Psoas muscle (tissue), 8 donors: ENCODE measurements around the gene DDX4. TPM values are rescaled to one million over a fixed set of nuclear protein-coding genes. Genes with fewer than 3 reads are reported as not detected.
"Not testable (repeated sequence)": the region's sequence is repeated elsewhere in the genome, so short reads cannot be mapped to it uniquely, and the experiment has no call there.

Source experiments
- ATAC-seq, 4 donors: fragments of 200-7000 bp; cut with Tn5 transposase; one replicate each; pipeline ENCODE4 v1.9.1; 2020; ENCODE audit warnings: moderate library complexity in 3 of 4, mild to moderate bottlenecking in 2 of 4
- DNase-seq, 2 donors: peaks; one replicate each; pipeline ENCODE4 v3.0.0-alpha.2; 2020
- H3K27ac ChIP-seq: fragments of 200-600 bp; one replicate; pipeline ENCODE4 v1.8.0; 2022
- H3K27me3 ChIP-seq, 3 donors: fragments of 200-600 bp in 1 of 3; one replicate each; pipeline versions ENCODE4 v1.6.1 to v1.8.0; 2013 to 2022; ENCODE audit warnings: low read length in 2 of 3, mild to moderate bottlenecking in 2 of 3, moderate library complexity in 1 of 3; ENCODE audit not compliant: insufficient read depth in 3 of 3
- H3K36me3 ChIP-seq, 2 donors: fragments of 200-600 bp in 1 of 2; one replicate each; pipeline versions ENCODE4 v1.6.1 to v1.8.0; 2013 to 2022; ENCODE audit warnings: low read depth in 1 of 2, mild to moderate bottlenecking in 1 of 2, moderate library complexity in 1 of 2; ENCODE audit not compliant: insufficient read depth in 1 of 2
- H3K4me1 ChIP-seq: fragments of 200-600 bp; one replicate; pipeline ENCODE4 v1.8.0; 2022
- H3K4me3 ChIP-seq: fragments of 200-600 bp; one replicate; pipeline ENCODE4 v1.8.0; 2022; ENCODE audit warnings: mild to moderate bottlenecking
- H3K9me3 ChIP-seq: fragments of 200-600 bp; one replicate; pipeline ENCODE4 v1.8.0; 2022
- WGBS, 3 donors: extraction: QIAGEN DNeasy Blood & Tissue Kit; methylation state at CpG; one replicate each; pipeline versions ENCODE4 v1.1.6 to v1.1.7; 2013; 5-methylcytosine and 5-hydroxymethylcytosine counted together
- intact Hi-C, 2 donors: fragments of 100-400 bp; cut with DNase I; formaldehyde crosslinking; loops; one replicate each; pipeline versions ENCODE4 v1.11.0 to v1.14.2; 2022
- polyA plus RNA-seq, 3 donors: library from polyadenylated mRNA; stranded (reverse); fragments of 200-250 nt; gene quantifications; one replicate each; pipeline ENCODE4 v1.2.3, GENCODE V29; 2013
- total RNA-seq, 4 donors: library from RNA; stranded (reverse); fragmentation: NEBNext Ultra II Directional in 2 of 4; extraction: Animal tissue kit (Norgen Biotek cat#: 25700) in 2 of 4; gene quantifications; one replicate each; pipeline versions ENCODE4 v1.2.1 to v1.2.4, GENCODE V29; 2021 to 2023
- TF ChIP-seq, protein P1 (sequence below): fragments of 200-600 bp; IDR thresholded peaks from one replicate; pipeline ENCODE4 v1.8.0; 2022; ENCODE audit warnings: antibody characterized with exemption
- donor health status: healthy with polysubstance abuse.
- donor health status: DM: no; HTN: no; CAD: no; lungs with moderate emphysema.
- donor health status: Bipolar disorder and iron deficiency.
- donor health status: healthy.
- donor health status: DM: yes; HTN: yes; CAD: no.
- donor health status: DM: no; HTN: no; CAD: no.
- donor health status: DM: no; HTN: no; CAD: no.
- donor health status: DM: yes; HTN: yes; CAD: no.

DDX4 gene
- total and polyA plus RNA-seq, 7 donors = 0.03 to 0.18 TPM; not detected in 5

DNA sequence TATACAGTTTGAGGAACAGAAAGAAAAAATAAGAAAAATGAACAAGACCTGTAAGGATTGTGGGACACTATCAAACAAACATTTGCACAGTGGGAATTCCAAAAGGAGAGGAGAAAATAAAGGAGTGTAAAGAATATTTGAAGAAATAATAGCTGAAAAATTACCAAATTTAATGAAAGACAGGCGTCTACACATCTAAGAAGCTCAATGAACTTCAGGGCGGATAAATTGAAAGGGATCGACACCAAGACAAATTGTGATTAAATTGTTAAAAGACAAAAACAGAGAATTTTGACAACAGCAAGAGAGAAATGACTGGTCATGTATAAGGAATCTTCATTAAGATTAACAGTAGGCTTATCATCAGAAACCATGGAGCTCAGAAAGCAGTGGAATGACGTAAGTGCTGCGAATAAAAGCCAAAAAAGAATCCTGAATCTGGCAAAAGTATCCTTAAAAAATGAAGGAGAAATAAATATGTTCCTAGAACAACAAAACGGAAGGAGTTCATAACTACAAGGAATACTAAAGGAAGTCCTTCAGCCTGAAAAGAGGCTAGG, 22.3 kb upstream of the DDX4 start:
- DNase-seq = no peak
- H3K9me3 ChIP-seq = no peaks in the 10 kb centered on the region
- H3K27me3 ChIP-seq = no peaks in the 10 kb centered on the region
- TF ChIP-seq, protein P1, sequence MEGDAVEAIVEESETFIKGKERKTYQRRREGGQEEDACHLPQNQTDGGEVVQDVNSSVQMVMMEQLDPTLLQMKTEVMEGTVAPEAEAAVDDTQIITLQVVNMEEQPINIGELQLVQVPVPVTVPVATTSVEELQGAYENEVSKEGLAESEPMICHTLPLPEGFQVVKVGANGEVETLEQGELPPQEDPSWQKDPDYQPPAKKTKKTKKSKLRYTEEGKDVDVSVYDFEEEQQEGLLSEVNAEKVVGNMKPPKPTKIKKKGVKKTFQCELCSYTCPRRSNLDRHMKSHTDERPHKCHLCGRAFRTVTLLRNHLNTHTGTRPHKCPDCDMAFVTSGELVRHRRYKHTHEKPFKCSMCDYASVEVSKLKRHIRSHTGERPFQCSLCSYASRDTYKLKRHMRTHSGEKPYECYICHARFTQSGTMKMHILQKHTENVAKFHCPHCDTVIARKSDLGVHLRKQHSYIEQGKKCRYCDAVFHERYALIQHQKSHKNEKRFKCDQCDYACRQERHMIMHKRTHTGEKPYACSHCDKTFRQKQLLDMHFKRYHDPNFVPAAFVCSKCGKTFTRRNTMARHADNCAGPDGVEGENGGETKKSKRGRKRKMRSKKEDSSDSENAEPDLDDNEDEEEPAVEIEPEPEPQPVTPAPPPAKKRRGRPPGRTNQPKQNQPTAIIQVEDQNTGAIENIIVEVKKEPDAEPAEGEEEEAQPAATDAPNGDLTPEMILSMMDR = no peak
- no peak for ATAC-seq
- H3K4me1 ChIP-seq = peaks cover 6% of the 10 kb centered on the region
- 88 to 94% (median 93%) methylated on average over 6 of the region's 6 CpGs for WGBS, 3 donors
- H3K27ac ChIP-seq = no peak overlapping the region
- H3K4me3 ChIP-seq = no peak overlapping the region
- intact Hi-C loops = loop anchor here in 1 of 2 donors (10.0 kb wide), 1 partner anchor 489 kb away; no protein-coding TSS in a partner anchor
- H3K36me3 ChIP-seq = no peaks in the 10 kb centered on the region

DNA sequence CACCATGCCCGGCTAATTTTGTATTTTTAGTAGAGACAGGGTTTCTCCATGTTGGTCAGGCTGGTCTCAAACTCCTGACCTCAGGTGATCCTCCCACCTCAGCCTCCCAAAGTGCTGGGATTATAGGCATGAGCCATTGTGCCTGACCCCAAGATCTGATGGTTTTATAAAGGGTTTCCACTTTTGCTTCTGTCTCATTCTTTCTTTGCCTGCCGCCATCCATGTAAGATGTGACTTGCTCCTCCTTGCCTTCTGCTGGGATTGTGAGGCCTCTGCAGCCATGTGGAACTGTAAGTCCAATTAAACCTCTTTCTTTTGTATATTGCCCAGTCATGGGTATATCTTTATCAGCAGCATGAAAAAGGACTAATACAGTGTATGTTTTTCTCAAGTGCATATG, 18.8 kb upstream of the DDX4 start:
- H3K9me3 ChIP-seq, H3K27me3 ChIP-seq, H3K4me3 ChIP-seq, H3K36me3 ChIP-seq, DNase-seq, ATAC-seq, H3K27ac ChIP-seq, H3K4me1 ChIP-seq: not testable (repeated sequence)
- intact Hi-C loops = loop anchor here in 1 of 2 donors (10.0 kb wide), 1 partner anchor 486 kb away; no protein-coding TSS in a partner anchor
- 93 to 99% (median 94%) methylated on average over 2 of the region's 2 CpGs for WGBS, 3 donors

DNA sequence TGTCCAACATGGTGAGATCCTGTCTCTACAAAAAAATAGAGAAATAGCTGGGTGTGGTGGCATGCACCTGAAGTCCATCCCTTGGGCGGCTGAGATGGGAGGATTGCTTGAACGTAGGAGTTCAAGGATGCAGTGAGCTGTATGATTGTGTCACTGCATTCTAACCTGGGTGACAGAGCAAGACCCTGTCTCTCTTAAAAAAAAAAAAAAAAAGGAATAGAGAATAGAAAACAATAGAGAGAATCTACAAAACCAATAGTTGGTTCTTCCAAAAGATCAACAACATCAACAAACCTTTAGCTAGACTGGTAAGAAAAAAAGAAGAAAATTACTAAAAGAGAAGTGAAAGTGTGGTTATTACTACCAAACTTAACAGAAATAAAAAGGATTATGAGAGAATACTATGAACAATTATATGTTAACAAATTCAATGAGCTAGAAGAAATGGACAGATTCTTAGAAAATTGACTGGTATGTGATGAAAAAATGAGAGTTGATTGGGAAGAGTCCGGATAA, 17.6 kb upstream of the DDX4 start:
- DNase-seq (no peak), ATAC-seq (no peak)
- Histone ChIP-seq H3K9me3 (no peaks in the 10 kb centered on the region), H3K36me3 (no peaks in the 10 kb centered on the region), H3K27ac (no peak overlapping the region), H3K4me1 (no peaks in the 10 kb centered on the region), H3K4me3 (no peak overlapping the region), H3K27me3 (no peaks in the 10 kb centered on the region)
- TF ChIP-seq, protein P1 = no peak
- 66 to 84% (median 83%) methylated on average over 3 of the region's 3 CpGs for WGBS, 3 donors
- intact Hi-C loops = no loop called here

DNA sequence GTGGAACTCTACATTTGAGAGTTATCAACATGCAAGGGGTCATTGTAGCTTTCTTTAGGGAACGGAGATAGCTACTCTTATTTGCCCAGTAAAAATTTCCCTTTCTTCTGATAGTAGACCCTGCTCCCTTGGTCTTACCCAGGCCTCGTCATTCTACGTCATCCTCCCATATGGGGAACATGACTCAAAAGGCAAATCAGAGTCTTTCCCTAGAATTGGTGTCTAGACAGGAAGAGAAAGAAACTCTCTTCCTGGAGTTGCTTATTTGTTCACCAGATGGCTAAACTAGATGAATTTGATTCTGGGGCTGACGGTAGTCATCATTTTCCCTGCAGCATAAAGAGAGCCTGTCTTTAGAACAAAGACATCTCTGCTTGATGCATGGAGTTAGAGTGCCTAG, 13.6 kb upstream of the DDX4 start:
- ATAC-seq = no peak
- TF ChIP-seq, protein P1 = no peak
- Histone ChIP-seq H3K27ac (no peak overlapping the region), H3K4me3 (no peak overlapping the region), H3K36me3 (no peaks in the 10 kb centered on the region), H3K4me1 (no peaks in the 10 kb centered on the region), H3K27me3 (no peaks in the 10 kb centered on the region), H3K9me3 (no peaks in the 10 kb centered on the region)
- WGBS, 3 donors = 70 to 82% (median 78%) methylated on average over 4 of the region's 4 CpGs
- no peak for DNase-seq
- intact Hi-C loops = no loop called here

DNA sequence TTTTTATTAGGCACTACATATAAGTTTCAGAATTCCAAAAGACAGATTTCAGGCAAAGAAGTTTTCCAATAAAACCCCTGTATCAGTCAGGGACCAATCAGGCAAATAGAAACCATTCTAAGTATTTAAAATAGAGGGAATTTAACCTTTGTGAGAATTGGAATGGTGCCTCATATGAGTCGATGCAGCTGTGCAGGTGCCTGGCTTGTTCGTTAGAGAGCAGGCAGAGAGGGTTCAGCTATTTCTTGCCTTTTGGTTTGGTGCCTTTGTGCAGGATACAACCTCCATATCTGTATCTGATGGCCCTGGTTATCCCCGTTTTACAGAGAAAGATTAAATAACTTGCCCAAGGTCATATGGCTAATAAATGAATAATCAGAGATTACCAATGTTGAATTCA, 6.0 kb upstream of the DDX4 start:
- no peaks in the 10 kb centered on the region for H3K4me1 ChIP-seq
- no peaks in the 10 kb centered on the region for H3K9me3 ChIP-seq
- ATAC-seq (no peak), DNase-seq (no peak)
- WGBS, 3 donors = 52 to 64% (median 59%) methylated on average over 3 of the region's 3 CpGs
- no peak overlapping the region for H3K27ac ChIP-seq
- H3K27me3 ChIP-seq = no peaks in the 10 kb centered on the region
- H3K4me3 ChIP-seq = no peak overlapping the region
- intact Hi-C loops = no loop called here
- TF ChIP-seq, protein P1 = no peak
- H3K36me3 ChIP-seq = no peaks in the 10 kb centered on the region
